Neural progenitor cell (in vitro differentiated cells): ENCODE results near the gene CTSW.

ENCODE experiments used
- CTCF ChIP-seq: fragments of 200-600 bp; sonication (generic); IDR thresholded peaks from 2 replicates; pipeline ENCODE4 v1.5.1; 2017; ENCODE audit warnings: antibody characterized with exemption, mild to moderate bottlenecking
- EZH2phosphoT487 ChIP-seq: fragments of 200-600 bp; sonication (generic); IDR thresholded peaks from 2 replicates; pipeline ENCODE4 v1.6.1; 2017; ENCODE audit warnings: antibody characterized with exemption

- no peak for TF ChIP-seq CTCF
- TF ChIP-seq EZH2phosphoT487: no peak
Observed at GRCh38 chr11:65885231-65885630, 5.6 kb downstream of the CTSW start.
